IMR-90 (cell line): Measurements from ENCODE around the gene SULT1A3.

ENCODE experiments used
- BHLHE40 ChIP-seq: fragments of 150-350 bp; IDR thresholded peaks from 2 replicates; pipeline ENCODE4 v1.6.1; 2016; ENCODE audit warnings: mild to moderate bottlenecking, low read depth, low read length
- CEBPB ChIP-seq: IDR thresholded peaks from 2 replicates; pipeline ENCODE4 v1.6.1; 2012; ENCODE audit warnings: low read depth, low read length, improper control_type of control experiment
- CTCF ChIP-seq: conservative IDR thresholded peaks from 2 replicates; pipeline ENCODE4 v1.5.1; 2012; ENCODE audit warnings: mild to moderate bottlenecking, low read depth, low read length, improper control_type of control experiment
- FOS ChIP-seq: fragments of 150-350 bp; IDR thresholded peaks from 2 replicates; pipeline ENCODE4 v1.6.1; 2016; ENCODE audit warnings: low read depth, low read length
- MAFK ChIP-seq: IDR thresholded peaks from 2 replicates; pipeline ENCODE4 v1.6.1; 2012; ENCODE audit warnings: low read depth, low read length, improper control_type of control experiment
- POLR2A ChIP-seq: IDR thresholded peaks from 2 replicates; pipeline ENCODE4 v1.6.1; 2012; ENCODE audit warnings: mild to moderate bottlenecking, low read depth, low read length
- RAD21 ChIP-seq: IDR thresholded peaks from 2 replicates; pipeline ENCODE4 v1.6.1; 2012; ENCODE audit warnings: low read length, improper control_type of control experiment
- SMC3 ChIP-seq: fragments of 150-350 bp; IDR thresholded peaks from 2 replicates; pipeline ENCODE4 v1.6.1; 2016; ENCODE audit warnings: low read depth, mild to moderate bottlenecking, antibody characterized with exemption, low read length, moderate library complexity
- TF ChIP-seq, protein P1 (sequence below): fragments of 150-350 bp; IDR thresholded peaks from 2 replicates; pipeline ENCODE4 v1.6.1; 2017; ENCODE audit warnings: mild to moderate bottlenecking, antibody characterized with exemption, low read length, low read depth

- TF ChIP-seq CTCF, result no peak
- TF ChIP-seq RAD21, result no peak
- TF ChIP-seq BHLHE40, result no peak
- TF ChIP-seq SMC3, result no peak
- no peak for TF ChIP-seq CEBPB
- no peak for TF ChIP-seq MAFK
- TF ChIP-seq POLR2A, result no peak
- TF ChIP-seq FOS, result no peak
- TF ChIP-seq, protein P1, sequence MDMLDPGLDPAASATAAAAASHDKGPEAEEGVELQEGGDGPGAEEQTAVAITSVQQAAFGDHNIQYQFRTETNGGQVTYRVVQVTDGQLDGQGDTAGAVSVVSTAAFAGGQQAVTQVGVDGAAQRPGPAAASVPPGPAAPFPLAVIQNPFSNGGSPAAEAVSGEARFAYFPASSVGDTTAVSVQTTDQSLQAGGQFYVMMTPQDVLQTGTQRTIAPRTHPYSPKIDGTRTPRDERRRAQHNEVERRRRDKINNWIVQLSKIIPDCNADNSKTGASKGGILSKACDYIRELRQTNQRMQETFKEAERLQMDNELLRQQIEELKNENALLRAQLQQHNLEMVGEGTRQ, result no peak
Measured at GRCh38 chr16:30185683-30186421, 13.2 kb upstream of the SULT1A3 start.
